NCI-H524 (cell line): ENCODE results near the gene TRAK1.

Experiments
- DNase-seq, 2 experiments: peaks; one replicate each; lab custom pipeline; 2025; lab: John Stamatoyannopoulos, UW

The TRAK1 gene

DNA sequence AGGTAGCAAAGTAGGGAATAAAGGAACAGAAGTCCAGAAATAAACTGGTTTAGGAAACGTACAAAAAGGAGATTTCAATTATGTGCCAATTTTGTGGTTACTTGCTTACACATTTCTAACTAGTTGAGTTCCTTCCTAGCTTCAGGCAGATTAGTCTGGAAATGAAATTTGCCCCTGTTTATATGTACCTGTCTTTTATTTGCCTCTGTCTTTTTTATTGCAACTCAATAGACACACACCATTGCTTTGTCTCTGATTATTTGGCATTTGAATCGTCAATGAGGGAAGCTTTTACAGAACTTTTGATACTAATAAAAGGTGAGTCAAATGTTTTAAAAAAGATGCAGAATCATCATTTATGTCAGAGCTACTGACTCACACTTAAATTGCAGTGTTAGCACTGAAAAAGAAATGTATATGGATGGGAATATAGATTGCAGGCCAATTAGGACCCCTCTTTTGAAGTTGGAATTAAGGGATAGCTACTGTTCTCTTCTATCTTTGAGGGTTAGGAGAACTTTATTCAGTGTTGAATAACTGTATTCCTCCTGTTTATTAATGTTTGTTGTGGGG lies 60.5 kb downstream of the TRAK1 start:
- no peak for DNase-seq

- no peak for DNase-seq
Observed at GRCh38 chr3:42152193-42152592, 61.0 kb downstream of the TRAK1 start.

DNA sequence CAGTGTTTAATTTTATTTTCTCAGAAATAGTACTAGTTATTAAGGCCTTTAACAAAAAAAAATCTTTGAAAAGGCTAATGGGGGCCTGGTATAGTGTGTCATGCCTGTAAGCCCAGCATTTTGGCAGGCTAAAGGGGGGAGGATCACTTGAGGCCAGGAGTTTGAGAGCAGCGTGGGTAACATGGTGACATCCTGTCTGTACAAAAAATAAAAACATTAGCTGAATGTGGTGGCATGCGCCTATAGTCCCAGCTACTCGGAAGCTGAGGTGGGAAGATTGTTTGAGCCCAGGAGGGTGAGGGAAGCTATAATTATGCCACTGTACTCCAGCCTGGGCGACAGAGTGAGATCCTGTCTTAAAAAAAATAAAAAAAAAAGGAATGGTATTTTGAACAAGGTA lies 61.9 kb downstream of the TRAK1 start:
- no peak for DNase-seq

- DNase-seq = no peak
Observed at GRCh38 chr3:42157540-42158538, 66.7 kb downstream of the TRAK1 start.

GRCh38 chr3:42159147-42159546 lies 68.0 kb downstream of the TRAK1 start:
- no peak for DNase-seq

- DNase-seq = no peak
Observed at GRCh38 chr3:42159706-42160472, 68.7 kb downstream of the TRAK1 start.

DNA sequence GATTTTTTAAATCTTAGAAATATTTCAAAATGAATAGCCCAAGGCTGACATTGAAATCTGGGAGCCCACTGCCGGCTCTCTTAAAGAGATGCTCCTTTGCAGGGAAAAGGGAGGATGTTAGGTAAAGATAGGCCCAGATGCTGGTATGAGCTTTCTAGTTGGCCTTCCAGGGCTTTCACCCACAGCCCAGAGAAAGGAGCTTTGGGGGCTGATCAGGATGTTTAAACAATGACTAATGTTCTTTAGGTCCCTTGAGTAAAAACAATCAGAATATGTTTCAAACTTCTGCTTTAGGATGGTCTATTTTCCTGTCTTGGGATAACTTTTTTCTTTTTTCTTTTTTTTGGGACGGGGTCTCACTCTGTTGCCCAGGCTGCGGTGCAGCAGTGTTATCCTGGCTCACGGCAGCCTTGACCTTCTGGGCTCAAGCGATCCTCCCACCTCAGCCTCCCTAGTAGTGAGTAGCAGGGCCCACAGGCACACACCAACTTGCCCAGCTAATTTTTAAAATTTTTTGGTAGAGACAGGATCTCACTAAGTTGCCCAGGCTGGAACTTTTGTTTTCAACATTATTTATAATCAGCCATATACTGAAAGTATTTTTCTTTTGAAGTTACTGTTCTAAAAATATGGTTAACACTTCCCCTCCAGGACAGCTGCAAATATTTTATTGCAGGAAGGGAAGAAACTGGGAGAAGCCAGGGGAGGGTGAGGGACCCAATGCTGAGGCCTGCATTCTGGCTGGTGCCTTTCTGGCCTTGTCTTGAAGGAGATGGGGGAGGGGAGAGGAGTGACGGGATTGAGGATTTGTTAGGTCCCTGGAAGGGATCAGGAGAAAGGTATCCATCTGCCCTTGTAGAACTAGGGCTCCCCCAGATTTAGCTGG lies 70.1 kb downstream of the TRAK1 start:
- DNase-seq = peak in 1 of 2 experiments; percentile 29

DNA sequence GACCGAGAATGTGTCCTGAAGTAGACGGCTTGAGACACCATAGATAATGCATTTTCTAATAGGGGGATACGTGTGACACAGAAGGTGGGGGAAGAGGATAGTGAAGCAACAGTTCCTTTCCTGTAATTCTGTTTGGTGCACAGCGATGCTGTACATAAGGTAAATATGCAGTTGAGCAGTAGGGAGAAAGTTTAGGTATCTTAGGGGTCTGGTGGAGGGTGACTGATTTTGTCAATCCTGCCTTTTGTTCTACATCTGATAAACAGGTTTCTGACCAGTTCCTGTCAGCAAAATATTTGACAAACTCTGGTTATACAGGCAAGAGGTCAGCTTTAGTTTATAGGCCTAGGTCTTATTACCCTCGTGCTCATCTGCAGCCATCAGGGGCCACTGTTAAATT lies 71.3 kb downstream of the TRAK1 start:
- no peak for DNase-seq

GRCh38 chr3:42163622-42164244 lies 72.6 kb downstream of the TRAK1 start:
- no peak for DNase-seq

DNA sequence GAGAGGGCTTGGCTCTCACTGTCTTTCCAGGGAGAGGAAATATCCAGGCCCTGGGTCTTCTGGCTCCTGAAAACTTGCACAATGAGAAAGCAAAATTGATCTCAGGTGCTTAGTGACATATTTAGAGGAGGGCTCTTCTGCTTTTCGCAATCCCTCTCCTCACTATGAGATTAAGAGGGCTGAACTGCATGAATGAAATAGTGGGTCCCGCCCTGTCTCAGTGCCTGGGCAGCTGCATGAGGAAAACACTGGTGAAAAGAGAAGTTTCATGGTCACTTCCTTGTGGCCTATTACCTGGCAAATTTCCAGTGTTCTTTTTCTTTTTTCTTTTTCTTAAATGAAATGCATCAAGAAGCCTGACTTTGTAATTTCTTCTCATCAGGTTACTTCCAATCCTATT lies 73.5 kb downstream of the TRAK1 start:
- no peak for DNase-seq

DNA sequence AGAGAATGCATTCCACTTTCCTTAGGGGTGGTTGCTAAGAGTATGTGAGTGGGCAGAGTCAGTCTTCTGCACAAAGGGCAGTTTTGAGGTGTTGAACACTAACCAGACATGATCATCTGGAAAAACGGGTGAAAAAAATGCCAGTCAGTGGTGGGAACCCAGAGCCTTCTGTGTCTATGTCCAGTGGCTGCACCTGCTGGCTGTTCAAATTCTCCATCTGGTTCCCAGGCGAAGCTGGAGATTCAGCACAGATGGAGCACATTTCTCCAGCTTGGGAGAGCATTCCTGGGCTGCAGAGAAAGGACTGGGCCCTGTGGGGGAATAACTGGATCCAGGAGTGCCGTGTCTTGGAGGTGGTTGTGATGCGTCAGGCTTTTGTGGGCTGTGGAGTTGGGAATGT lies 74.1 kb downstream of the TRAK1 start:
- DNase-seq = peak in 1 of 2 experiments; percentile 40

DNA sequence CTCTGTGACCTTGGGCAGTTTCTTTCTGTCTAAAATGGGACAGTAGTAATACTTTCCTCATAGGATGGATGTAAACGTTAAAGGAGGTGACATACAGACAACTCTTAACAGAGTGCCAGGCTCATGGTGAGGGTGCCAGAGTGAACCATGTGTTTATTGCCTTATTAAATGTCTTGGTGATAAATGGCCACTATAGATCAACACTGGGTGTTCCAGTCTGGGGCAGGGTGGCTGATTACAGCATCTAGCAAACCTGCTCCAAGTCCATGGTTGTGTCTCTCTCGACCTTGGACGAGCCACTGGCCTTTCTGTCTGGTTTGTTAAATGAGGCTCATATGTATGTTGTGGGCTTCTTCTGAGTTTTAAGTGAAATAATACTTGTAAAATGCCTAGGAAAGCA lies 75.1 kb downstream of the TRAK1 start:
- DNase-seq = no peak

- DNase-seq = no peak
Observed at GRCh38 chr3:42166662-42167300, 75.6 kb downstream of the TRAK1 start.

GRCh38 chr3:42169579-42170120 lies 78.5 kb downstream of the TRAK1 start:
- no peak for DNase-seq

DNA sequence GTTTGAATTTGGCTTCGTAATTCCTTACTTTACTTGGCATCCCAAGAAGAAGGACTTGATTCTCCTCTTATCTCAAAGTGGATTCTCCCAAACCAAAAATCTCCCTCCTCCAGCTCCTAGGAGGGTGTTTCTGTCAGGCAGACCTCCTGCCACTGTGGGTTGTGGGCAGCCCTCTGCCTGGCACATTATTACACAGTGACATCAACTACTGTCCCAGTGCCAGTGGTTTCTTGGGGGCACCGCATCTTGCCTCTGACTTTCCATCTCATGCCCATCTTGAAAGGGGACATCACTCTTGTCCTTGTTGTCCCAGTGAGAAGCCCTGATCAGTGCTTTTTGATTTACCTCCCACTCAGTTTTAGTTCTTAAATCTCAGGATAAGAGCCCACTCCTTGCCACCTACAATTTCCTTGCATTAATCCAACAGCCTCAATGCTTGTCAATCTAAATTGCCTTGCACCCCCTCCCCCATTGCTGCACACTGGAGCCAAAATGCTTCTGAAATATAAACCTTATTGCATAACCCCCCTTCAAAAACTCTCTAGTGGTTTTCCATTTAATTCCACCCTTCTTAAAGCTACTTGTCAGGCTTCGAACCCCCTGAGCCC lies 81.0 kb downstream of the TRAK1 start:
- no peak for DNase-seq

GRCh38 chr3:42173307-42173706 lies 82.2 kb downstream of the TRAK1 start:
- DNase-seq = no peak

DNA sequence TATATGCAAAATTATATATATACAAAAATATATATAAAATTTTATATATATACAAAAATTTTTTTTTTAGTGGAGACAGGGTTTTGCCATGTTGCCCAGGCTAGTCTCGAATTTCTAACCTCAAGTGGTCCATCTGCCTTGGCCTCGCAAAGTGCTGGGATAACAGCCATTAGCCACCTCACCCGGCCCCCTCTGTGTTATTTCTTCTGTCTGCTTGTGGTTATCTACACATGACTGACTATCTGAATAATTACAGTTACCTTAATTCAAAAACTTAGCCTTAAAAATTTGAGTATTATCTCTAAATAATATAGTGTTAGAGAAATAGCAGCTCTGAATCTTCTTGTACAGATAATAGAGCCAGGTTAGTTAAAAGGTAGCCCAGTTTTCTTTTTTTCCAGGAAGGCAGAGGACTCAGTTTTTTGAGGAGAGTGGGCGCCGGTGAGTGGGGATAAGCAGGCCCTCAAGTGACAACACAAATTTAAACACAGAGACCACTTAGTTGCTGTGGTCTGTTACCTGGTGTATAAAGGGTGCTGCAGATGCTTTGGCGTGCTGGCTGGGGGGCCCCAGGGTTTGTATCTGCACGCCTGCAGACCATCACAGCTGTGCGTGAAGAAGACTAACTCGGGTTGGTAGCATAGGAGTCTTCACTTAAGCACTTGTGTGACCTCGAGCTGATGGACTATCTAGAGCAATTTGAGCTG lies 83.7 kb downstream of the TRAK1 start:
- DNase-seq = peak; percentile 55 to 60

DNA sequence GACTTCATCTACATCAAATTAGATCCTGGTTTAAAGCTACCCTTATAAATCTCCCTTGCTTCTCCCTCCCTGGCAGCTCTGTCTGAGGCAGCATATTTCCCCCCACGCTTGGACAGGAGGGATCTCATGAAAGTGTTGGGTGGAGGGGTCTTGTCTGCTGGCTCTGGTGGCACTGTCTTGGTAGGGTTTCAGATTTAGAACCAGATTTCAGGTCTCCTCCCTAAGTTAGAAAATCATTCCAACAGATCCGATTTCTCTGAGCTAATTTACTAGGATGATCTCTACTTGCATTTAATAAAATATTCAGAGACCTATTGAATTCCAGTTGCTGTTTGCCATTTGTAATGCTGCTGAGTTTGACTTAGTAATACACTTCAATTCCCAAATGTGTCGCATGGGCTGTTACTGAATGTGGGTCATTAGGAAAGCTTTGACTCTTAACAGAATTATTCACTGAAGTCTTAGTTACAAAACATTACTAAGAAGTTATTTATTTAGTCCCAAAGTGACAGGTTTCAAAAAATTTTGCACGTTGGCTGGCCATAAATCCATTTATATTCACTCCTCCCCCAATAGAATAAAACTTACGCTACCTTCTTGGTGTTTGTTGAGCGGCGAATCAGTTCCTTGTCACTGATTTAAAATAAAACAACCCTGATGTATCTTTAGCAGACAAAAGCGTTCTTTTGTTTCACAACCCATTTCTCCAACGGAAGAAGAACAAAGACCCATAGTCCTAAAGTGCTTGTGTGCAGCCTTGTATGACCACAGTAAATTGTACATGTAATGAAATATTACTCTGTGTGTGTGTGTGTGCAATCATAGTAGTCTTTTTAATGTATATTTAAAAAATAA lies 84.5 kb downstream of the TRAK1 start:
- DNase-seq = no peak
